ENCODE data around the gene COPS8. TPM values are rescaled to one million over a fixed set of nuclear protein-coding genes. Genes with fewer than 3 reads are reported as not detected.

The COPS8 gene
- total RNA-seq, result 10 to 100 TPM; 22.9 to 24.7 TPM
- long read RNA-seq, full-length matches to known transcripts, result 9 of 13 reads
- long read RNA-seq, partial matches to known transcripts, result 1 of 13 reads
- long read RNA-seq, other reads (novel, unspliced or antisense), result 3 of 13 reads

DNA sequence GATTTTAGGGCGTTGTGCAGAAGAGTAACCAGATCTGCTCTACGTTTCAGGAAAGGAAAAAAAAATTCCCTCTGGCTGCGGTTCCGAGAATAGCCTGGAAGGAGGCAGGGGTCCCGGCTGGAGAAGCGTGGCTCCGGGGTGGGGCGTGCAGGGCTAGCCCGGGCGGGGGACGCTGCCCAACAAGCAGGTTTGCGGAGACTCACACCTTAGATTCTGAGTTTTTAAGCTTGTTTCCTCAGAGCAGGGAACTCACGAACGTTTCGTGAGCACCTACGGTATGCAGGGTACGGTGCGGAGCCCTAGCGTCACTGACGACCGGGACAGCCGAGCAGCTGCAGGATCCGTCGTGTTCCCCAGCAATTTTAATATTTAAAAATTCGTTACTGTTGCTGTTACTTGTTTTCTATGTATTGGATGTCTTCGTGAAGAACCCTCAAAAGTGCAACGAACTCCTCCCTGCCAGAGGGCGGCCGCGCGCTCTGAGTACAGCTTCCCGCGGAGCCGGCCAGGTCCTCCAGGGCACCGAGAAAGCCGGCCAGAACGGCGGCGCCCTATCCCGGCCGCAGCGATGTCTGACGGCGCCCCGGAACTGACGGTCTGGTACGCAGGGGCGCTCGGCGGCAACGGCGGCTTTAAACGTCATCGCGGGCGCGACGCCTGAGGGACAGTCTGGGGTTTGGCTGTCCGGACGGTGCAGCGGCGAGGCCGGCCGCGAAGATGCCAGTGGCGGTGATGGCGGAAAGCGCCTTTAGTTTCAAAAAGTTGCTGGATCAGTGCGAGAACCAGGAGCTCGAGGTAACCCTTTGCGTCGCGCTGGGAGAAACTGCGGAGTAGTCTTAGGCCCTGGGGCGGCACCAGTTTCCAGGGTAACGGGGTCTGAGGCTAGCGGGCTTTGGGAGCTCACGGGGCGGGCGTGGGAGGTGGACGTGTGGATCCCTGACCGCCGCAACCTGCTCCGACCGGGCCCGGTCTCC lies at the start of gene COPS8:
COPS8 (plus strand) TSS at position 642 of the 974 bp plus-strand sequence; CDS start at position 718, 76 bp downstream.
- peak; percentile 98 for ATAC-seq
- intact Hi-C loops (cut with DNase I, micrococcal nuclease), result no loop called here
- peak; percentile 94 to 97 for DNase-seq

DNA sequence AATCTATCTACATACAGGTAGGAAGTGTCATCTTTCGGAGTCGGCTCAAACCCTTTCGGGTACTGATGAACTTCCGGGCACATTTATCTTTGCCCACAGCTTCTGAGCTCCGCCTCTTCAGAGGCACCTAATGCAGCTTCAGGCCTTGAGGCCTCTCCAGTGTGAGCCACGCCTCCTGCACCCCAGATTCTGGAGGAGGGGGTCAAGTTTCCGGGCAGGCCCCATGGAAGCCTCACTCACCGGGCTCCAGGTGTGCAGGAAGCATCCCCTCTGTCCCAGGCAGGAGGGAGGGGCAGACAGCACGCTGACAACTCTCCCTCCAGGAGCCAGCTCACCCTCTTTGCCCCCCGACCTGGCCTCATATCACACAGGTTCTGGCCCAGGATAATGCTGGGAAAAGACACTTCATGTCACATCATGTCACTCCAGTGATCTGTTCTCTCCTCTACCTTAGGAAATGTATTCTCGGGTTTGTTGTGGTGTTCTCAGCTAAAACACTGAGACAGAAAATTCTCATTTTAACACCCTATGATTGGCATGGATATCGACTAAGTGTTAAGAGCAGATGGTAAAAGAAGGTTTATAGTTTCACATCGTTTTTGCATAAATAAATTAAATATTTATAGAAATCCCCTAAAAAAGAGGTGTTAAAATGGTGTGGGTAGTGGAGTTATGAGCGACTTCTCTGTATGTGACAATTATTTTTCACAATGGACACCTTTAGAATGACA lies 46.2 kb upstream of the COPS8 start:
- intact Hi-C loops (cut with DNase I, micrococcal nuclease), result no loop called here
- no peak for DNase-seq

DNA sequence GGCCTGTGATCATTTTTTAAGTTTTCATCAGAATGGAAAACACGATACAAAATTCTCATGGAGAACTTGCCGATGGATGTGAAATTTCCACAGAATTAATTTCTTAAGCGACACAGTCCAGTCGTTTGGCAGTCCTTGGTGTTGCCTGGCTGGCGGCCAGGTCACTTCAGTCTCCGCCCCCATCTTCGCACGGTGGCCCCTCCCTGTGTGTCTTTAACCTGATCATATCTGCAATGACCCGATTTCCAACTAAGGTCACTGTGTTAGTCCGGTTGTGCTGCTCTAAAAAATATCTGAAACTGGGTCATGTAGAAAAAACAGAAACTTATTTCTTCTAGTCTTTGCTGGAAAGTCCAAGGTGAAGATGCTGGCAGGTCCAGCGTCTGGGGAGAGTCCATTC lies 44.5 kb upstream of the COPS8 start:
- ATAC-seq (no peak), DNase-seq (no peak)
- intact Hi-C loops (cut with DNase I, micrococcal nuclease), result no loop called here

More for the DNA sequence above, 46.2 kb upstream of the COPS8 start:
- ATAC-seq, result no peak

DNA sequence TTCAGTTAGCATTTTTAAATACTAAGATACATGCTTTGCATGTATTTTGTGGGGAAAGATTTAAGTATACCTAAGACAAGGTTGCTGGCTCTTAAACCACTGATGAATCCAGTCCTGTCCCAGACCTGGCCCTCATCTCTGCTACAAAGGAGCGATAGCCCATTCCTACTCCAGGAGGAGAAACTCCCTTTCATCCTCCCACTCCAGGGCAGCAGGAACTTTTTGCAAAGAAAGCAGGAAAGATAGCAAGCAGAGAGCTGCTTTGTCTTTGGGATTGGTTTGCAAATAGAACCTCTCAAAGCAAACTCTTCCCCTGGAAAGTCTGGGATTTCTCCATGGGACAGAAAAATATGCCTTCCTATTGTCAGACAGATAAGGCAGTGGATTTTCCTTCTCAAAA lies 43.6 kb upstream of the COPS8 start:
- intact Hi-C loops (cut with DNase I, micrococcal nuclease), result no loop called here
- DNase-seq (no peak), ATAC-seq (no peak)

- ATAC-seq (no peak), DNase-seq (no peak)
- intact Hi-C loops (cut with DNase I, micrococcal nuclease), result no loop called here
Measured at GRCh38 chr2:237043866-237044265, 41.8 kb upstream of the COPS8 start.

- ATAC-seq (no peak), DNase-seq (no peak)
- intact Hi-C loops (cut with DNase I, micrococcal nuclease), result no loop called here
Measured at GRCh38 chr2:237044281-237044680, 41.4 kb upstream of the COPS8 start.

GRCh38 chr2:237045449-237045848 lies 40.2 kb upstream of the COPS8 start:
- ATAC-seq (no peak), DNase-seq (no peak)
- intact Hi-C loops (cut with DNase I, micrococcal nuclease), result no loop called here

DNA sequence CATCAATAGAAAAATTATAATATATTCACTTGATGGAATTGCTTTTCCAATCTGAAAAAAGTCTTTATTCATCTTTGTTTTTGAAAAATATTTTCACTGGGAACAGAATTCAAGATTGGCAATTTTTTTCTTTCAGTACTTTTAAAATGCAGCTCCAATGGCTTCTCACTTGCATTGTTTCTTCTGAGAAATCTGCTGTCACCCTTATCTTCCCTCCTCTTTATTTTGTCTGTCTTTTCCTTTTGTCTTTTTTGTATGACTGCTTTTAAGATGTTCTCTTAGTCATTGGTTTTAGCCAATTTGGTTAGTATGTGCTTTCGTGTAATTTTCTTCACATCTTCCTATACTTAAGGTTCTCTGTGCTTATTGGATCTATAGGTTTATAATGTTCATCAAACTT lies 37.1 kb upstream of the COPS8 start:
- intact Hi-C loops (cut with DNase I, micrococcal nuclease), result no loop called here
- DNase-seq (no peak), ATAC-seq (no peak)

GRCh38 chr2:237051861-237052260 lies 33.8 kb upstream of the COPS8 start:
- intact Hi-C loops (cut with DNase I, micrococcal nuclease), result no loop called here
- no peak for ATAC-seq
- DNase-seq, result no peak

GRCh38 chr2:237053066-237053465 lies 32.6 kb upstream of the COPS8 start:
- DNase-seq (no peak), ATAC-seq (no peak)
- intact Hi-C loops (cut with DNase I, micrococcal nuclease), result no loop called here

DNA sequence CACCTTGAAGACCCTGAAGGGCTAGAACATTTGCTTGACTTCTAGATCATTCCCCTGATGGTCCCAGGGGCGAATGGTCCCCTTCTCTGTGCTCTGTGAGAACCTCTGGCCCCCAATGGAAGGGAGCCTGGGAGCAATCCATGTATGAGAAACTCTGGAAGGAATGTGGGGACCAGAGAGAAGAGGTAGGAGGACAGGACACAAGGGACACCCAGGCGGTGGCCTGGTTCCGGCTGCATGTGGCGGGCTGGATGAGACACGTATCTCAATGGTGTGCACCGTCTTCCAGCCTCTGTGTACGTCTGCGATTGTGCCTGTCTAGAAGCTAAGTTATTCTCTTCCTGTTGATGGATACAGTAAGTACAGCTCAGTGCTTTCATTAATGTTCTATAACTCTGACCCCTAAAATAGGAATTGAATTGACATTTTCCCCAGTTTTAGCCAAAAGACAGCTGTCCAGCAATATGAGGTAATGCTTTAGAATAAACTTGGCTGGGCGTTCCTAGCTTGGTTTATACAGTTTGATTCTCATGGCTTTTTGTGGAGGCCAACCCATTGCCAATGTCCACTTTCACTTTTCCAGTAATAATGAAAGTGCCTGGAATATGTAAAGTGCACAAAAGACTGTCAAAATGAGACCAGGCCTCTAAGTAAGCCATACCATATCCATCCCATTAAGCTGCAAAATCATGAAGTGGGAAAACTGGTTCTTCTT lies 30.1 kb upstream of the COPS8 start:
- DNase-seq (no peak), ATAC-seq (no peak)

GRCh38 chr2:237056287-237056875 lies 29.3 kb upstream of the COPS8 start:
- DNase-seq, result no peak
- ATAC-seq, result no peak
- intact Hi-C loops (cut with DNase I, micrococcal nuclease), result no loop called here

More for the DNA sequence above, 30.1 kb upstream of the COPS8 start:
- intact Hi-C loops (cut with DNase I, micrococcal nuclease), result no loop called here

- ATAC-seq, result no peak
- intact Hi-C loops (cut with DNase I, micrococcal nuclease), result no loop called here
- DNase-seq, result no peak
Measured at GRCh38 chr2:237057107-237057506, 28.6 kb upstream of the COPS8 start.

- intact Hi-C loops (cut with DNase I, micrococcal nuclease), result no loop called here
- no peak for ATAC-seq
- DNase-seq, result no peak
Measured at GRCh38 chr2:237057893-237058300, 27.8 kb upstream of the COPS8 start.

GRCh38 chr2:237058423-237058822 lies 27.3 kb upstream of the COPS8 start:
- intact Hi-C loops (cut with DNase I, micrococcal nuclease), result no loop called here
- no peak for DNase-seq
- no peak for ATAC-seq

GRCh38 chr2:237059155-237059875 lies 26.4 kb upstream of the COPS8 start:
- ATAC-seq (no peak), DNase-seq (no peak)
- intact Hi-C loops (cut with DNase I, micrococcal nuclease), result no loop called here

DNA sequence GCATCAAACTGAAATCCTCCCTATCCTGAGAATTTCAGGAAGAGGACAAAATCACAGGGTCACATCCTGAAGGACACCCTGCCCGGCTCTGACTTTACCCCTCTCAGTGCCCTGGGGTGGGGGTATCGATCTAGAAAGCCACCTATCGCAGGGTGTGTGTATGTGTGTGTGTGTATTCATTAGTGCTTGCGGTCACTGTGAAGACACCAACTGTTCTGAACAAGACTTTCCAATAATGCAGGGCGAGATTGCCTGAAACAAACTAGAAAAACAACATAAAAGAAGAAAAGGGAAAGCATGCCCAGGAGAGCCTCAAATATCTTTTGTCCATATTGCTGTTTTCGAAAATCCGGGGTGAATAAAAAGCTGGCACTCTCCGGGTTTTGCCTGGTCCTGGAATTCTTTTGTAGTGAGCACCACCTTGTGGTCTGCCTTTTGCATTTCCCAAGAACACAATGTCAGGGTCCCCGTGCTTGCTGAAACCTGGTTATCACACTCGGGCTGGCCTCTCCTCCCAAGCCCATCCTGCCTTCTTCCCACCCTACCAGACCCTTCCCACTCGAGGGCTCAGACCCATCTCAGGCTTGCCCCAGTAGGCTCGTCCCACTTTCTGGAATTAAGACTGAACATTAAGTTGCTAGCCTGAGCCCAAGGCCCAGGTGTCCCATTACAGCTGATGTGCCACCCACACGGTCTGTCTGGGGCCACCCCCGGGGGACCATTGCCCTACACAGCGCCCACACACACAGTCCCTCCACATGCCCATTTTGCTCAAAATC lies 25.0 kb upstream of the COPS8 start:
- intact Hi-C loops (cut with DNase I, micrococcal nuclease), result loop anchor here in 1 of 2 donors (10.0 kb wide), 1 partner anchor 706 kb away; no protein-coding TSS in a partner anchor
- peak in 1 of 2 donors; percentile 28 for DNase-seq
- ATAC-seq, result peak; percentile 62

Data from left colon (tissue), 2 donors.